Measurements from ENCODE around the gene DCBLD2. TPM values are rescaled to one million over a fixed set of nuclear protein-coding genes. Genes with fewer than 3 reads are reported as not detected.

DCBLD2 gene
- total RNA-seq, 1 donor from 2014 or later: 57.9 TPM

GRCh38 chr3:98906230-98906629 lies 4.7 kb upstream of the DCBLD2 start:
- DNase-seq (ENCODE audit: low spot score in 2 of 2, unreplicated experiment in 2 of 2): no peak
- no peaks in the 10 kb centered on the region for H3K27me3 Mint-ChIP-seq (ENCODE audit: low read depth)
- peaks cover 25% of the 10 kb centered on the region for H3K9me3 Mint-ChIP-seq
- H3K4me3 Mint-ChIP-seq: no peak overlapping the region
- TF ChIP-seq, protein P1, sequence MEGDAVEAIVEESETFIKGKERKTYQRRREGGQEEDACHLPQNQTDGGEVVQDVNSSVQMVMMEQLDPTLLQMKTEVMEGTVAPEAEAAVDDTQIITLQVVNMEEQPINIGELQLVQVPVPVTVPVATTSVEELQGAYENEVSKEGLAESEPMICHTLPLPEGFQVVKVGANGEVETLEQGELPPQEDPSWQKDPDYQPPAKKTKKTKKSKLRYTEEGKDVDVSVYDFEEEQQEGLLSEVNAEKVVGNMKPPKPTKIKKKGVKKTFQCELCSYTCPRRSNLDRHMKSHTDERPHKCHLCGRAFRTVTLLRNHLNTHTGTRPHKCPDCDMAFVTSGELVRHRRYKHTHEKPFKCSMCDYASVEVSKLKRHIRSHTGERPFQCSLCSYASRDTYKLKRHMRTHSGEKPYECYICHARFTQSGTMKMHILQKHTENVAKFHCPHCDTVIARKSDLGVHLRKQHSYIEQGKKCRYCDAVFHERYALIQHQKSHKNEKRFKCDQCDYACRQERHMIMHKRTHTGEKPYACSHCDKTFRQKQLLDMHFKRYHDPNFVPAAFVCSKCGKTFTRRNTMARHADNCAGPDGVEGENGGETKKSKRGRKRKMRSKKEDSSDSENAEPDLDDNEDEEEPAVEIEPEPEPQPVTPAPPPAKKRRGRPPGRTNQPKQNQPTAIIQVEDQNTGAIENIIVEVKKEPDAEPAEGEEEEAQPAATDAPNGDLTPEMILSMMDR (IDR thresholded peaks at IDR 0.05; ENCODE audit: unreplicated experiment): no peak
- peak overlapping the region; percentile 43 for H3K27ac Mint-ChIP-seq
- peaks cover 11% of the 10 kb centered on the region for H3K36me3 Mint-ChIP-seq
- peaks cover 15% of the 10 kb centered on the region for H3K4me1 Mint-ChIP-seq

DNA sequence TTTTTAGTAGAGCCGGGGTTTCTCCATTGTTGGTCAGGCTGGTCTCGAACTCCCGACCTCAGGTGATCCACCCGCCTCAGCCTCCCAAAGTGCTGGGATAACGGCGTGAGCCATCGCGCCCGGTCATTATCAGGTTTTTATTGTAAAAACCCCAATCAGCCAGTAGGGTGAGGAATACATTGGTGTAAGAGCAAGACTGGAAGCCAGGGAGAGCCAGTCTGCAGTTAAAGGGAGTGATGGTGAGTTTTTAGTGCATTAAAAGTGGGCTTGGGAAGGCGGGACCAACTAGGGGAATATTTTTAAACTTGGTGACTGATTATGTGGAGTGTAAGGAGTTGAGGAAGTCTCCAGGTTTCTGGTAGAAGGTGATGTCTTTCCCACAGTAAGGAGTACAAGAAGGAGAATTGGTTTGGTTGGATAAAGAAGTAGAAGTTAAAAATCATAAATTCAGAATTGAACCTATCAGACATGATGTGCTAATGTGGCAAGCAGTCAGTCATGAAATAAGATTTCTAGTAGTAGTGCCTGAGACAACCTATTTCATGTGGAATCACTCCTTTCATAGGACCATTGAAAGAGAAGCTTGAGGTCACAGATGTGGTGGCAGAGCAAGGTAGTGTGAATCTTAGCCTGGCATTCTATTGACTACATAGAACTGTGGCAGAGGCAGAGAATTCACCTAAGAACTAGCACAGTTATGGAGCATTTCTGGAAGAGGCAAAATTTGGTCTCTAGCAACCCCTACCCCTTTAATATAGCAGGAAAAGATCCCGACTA lies 2.4 kb upstream of the DCBLD2 start:
- TF ChIP-seq, protein P1 (IDR thresholded peaks at IDR 0.05; ENCODE audit: unreplicated experiment): no peak
- Mint-ChIP-seq H3K4me1 (peaks cover 32% of the 10 kb centered on the region), H3K27ac (no peak overlapping the region), H3K4me3 (no peak overlapping the region), H3K9me3 (peaks cover 6% of the 10 kb centered on the region), H3K27me3 (ENCODE audit: low read depth) (no peaks in the 10 kb centered on the region), H3K36me3 (peaks cover 3% of the 10 kb centered on the region)
- DNase-seq (ENCODE audit: low spot score in 2 of 2, unreplicated experiment in 2 of 2): no peak

DNA sequence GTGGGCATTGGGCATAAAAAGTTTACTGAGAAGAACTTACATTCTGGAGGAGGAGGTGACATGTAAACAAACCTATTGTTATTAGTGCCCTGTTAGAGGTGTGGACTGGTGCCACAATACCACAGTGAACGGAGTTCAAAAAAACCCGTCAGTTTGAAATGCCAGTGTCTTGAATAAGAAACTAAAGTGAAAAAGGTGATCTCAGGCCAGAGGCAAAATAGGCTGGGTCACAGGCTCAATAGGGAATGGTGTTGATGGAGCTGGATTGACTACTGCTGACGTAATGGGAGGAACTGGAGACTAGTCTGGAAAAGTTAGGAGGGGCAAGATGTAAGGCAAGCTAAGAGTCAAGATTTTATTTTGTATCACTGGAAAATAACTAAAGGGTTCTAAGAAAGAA lies 1.6 kb upstream of the DCBLD2 start:
- no peaks in the 10 kb centered on the region for H3K9me3 Mint-ChIP-seq

DNA sequence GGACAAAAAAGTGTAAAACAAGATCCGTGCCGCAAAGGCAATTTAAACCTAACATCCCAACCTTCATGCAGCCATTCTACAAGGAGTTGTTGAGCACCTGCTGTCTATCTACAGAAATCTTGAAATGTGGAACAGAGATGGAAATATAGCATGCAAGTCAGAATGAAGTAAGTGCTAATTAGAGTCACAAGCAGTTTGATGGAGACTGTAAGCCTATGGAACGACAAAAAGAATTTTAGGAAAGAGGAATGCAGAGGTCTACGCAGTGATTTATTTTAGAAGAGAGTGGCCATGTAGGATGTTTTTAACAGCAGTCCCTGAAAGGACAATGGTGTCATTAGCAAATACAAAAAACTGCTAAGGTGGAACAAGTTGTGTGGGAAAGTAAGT lies 851 bp upstream of the DCBLD2 start:
- TF ChIP-seq, protein P1 (IDR thresholded peaks at IDR 0.05; ENCODE audit: unreplicated experiment): no peak
- no peaks in the 10 kb centered on the region for H3K36me3 Mint-ChIP-seq
- H3K4me3 Mint-ChIP-seq: peak overlapping the region; percentile 97
- no peaks in the 10 kb centered on the region for H3K27me3 Mint-ChIP-seq (ENCODE audit: low read depth)
- no peak for DNase-seq (ENCODE audit: low spot score in 2 of 2, unreplicated experiment in 2 of 2)
- no peaks in the 10 kb centered on the region for H3K9me3 Mint-ChIP-seq
- peaks cover 35% of the 10 kb centered on the region for H3K4me1 Mint-ChIP-seq
- H3K27ac Mint-ChIP-seq: peak overlapping the region; percentile 88

More for the DNA sequence above, 1.6 kb upstream of the DCBLD2 start:
- TF ChIP-seq, protein P1 (IDR thresholded peaks at IDR 0.05; ENCODE audit: unreplicated experiment): no peak
- Mint-ChIP-seq H3K4me1 (peaks cover 35% of the 10 kb centered on the region), H3K4me3 (no peak overlapping the region), H3K27me3 (ENCODE audit: low read depth) (no peaks in the 10 kb centered on the region), H3K36me3 (no peaks in the 10 kb centered on the region), H3K27ac (no peak overlapping the region)
- no peak for DNase-seq (ENCODE audit: low spot score in 2 of 2, unreplicated experiment in 2 of 2)

- no peaks in the 10 kb centered on the region for H3K9me3 Mint-ChIP-seq
- H3K27me3 Mint-ChIP-seq (ENCODE audit: low read depth): no peaks in the 10 kb centered on the region
- peaks cover 26% of the 10 kb centered on the region for H3K4me1 Mint-ChIP-seq
- DNase-seq (ENCODE audit: low spot score in 2 of 2, unreplicated experiment in 2 of 2): no peak
- H3K27ac Mint-ChIP-seq: peak overlapping the region; percentile 93
- H3K4me3 Mint-ChIP-seq: peak overlapping the region; percentile 97
- TF ChIP-seq, protein P1 (IDR thresholded peaks at IDR 0.05; ENCODE audit: unreplicated experiment): no peak
- H3K36me3 Mint-ChIP-seq: no peaks in the 10 kb centered on the region
Observed at GRCh38 chr3:98901119-98901391, 440 bp downstream of the DCBLD2 start.

Data from mesothelial cell of epicardium (in vitro differentiated cells).